T47D (cell line): Measurements from ENCODE around the gene OTOP2.

Experiments
- DNase-seq, 2 experiments: peaks; one replicate each; pipeline versions ENCODE4 v3.0.0 to v3.0.0-alpha.2; 2011 to 2012; ENCODE audit warnings: low read depth in 1 of 2, low spot score in 1 of 2
- JUND ChIP-seq: IDR thresholded peaks from 2 replicates; pipeline ENCODE4 v1.6.1; 2012; ENCODE audit warnings: low read depth
- in situ Hi-C: cut with HindIII; loops from 2 replicates; pipeline ENCODE4 v1.10.0; 2016; ENCODE audit warnings: low sequenced_read_pairs, low pct_unique_long_range_greater_than_20kb

Gene OTOP2

DNA sequence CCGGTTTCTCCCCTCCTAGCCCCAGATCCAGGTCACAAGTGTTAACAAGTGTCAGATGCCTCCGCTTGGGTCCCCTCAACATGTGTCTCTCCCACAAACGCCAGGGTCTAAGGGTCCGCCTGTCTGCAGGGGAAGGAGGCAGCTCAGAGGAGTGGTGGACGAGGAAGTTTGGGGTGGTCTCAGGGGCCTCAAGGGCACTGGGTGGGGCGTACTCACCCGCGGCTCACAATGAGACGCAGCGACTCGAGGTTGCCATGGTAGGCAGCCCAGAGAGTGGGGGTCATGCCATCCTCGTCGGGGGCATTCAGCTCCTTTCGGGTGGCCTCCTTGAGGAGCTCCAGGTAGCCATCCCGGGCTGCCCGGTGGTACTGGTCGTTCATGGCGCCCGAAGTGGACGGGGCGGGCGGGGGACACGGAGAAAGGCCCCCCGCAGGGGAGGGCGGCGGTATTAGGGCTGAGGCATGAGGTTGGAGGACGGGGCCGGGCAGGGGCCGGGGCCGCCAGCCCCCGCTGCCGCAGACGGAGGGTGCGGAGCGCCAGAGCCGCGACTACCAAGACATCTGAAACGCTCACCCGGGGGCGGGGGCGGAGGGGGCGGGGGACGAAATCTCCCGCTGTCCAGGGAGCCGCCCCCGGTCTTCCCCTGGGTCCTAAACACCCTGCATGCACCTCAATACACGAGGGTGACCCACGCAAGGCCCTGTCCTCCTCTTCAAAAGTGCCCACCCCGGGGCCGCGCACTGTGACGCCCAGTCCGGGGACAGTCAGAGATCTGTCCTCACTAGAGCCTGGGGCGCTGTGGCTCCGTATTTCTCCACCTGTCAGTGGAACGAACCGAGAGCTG is 1.2 kb upstream of the OTOP2 start, which contains the start of gene USH1G:
USH1G (minus strand) TSS at position 562 of the 844 bp plus-strand sequence; CDS start at position 380, 182 bp downstream.
- peak; percentile 64 to 90 for DNase-seq
- no peak for TF ChIP-seq JUND
- in situ Hi-C loops: no loop called here

DNA sequence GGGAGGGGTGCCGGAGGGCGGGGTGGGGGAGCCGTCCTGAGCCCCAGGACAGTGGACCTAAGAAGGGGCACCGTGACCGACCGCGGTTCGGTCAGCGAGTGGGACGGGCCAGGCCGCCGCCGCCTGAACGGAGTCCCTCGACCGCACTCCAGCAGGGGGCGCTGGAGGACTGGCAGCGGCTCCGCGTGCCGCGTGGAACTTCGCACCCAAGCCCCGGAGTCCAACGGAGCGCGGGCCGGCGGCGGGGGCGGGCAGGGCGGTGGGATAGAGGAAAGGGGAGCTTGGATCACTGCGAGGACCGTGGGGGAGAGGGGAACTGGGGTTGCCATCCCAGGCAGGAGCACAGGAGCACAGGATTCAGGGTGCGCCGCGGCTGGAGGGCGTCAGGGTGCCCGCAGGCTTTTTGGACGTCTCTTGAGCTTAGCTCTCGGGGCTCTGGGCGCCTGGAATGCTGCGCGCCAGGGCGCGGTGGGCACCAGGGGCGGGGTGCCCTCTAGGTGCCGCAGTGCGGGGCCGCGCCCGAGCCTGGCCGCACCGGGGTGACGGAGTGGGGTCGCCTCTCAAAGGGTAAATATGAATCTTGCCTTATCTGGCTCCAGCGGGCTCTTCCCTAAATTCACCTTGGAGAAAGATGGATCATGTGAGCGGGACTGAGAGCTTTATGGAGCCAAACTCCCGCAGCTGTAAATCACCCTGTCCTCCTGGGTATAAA is 379 bp upstream of the OTOP2 start:
- peak; percentile 74 to 93 for DNase-seq
- no peak for TF ChIP-seq JUND
- in situ Hi-C loops: no loop called here

DNA sequence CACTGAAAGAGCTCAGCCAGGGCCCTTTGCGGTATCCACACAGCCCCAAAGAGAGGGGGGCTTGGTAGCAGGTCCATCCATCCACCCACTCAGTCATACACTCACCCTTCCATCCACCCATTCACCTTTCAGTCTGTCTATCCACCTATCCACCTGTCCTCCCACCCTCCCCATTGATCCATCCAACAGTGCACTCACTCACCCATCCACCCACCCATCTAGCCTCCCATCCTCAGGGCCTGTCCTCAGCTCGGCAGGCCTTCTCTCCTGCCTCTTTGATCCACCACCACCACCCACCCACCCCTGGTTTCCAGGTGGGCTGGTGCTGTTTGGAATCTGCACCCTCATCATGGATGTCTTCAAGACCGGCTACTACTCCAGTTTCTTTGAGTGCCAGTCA is 1.2 kb downstream of the OTOP2 start:
- in situ Hi-C loops: no loop called here
- no peak for DNase-seq
- TF ChIP-seq JUND: no peak

DNA sequence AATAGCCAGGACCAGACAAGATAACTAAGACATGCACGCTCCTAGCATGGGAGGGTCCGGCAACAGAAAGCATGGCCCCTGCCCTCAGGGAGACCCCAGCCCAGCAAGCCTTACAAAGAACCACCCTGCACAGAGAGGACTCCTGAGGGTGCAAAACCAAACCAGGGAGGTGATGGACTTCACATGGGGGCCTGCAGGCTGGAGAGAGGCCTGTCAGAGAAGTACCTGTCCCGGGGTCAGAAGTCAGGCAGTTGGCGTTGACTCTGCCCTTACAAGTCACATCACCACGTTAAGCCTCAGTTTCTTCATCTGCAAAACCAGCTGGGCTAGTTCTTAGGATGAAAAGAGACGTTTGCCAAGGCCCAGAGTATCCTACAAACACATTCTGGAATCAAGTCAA is 4.7 kb downstream of the OTOP2 start:
- TF ChIP-seq JUND: no peak
- in situ Hi-C loops: no loop called here
- DNase-seq: no peak

- no peak for DNase-seq
- TF ChIP-seq JUND: no peak
- in situ Hi-C loops: no loop called here
Measured at GRCh38 chr17:74930535-74931036, 6.5 kb downstream of the OTOP2 start.

DNA sequence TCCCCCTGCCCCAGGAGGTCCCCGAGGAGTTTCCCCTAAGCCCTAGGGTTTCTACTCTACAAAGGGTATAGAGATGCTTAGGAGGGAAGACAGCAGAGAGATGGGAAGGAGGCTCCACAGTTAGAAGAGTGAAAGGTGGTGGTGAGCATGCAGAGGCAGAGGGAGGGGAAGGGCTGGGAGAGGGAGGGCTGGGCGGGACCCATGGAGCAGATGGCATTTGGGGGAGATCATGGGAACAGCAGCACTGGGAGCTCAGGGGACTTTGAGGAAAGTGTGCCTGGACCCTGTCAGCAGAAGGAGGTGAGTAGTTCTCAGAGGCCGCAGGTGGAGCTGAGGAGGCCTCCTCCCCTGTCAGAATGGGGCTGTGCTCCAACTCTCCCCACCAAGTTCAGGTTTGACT is 11.0 kb downstream of the OTOP2 start:
- DNase-seq: no peak
- in situ Hi-C loops: no loop called here
- TF ChIP-seq JUND: no peak

- no peak for TF ChIP-seq JUND
- in situ Hi-C loops: no loop called here
- no peak for DNase-seq
Measured at GRCh38 chr17:74935585-74936469, 11.8 kb downstream of the OTOP2 start, which contains the start of gene OTOP3. Gene OTOP3, plus strand, starts transcription at chr17:74935898. Its CDS starts 24 bp downstream, at chr17:74935922.

DNA sequence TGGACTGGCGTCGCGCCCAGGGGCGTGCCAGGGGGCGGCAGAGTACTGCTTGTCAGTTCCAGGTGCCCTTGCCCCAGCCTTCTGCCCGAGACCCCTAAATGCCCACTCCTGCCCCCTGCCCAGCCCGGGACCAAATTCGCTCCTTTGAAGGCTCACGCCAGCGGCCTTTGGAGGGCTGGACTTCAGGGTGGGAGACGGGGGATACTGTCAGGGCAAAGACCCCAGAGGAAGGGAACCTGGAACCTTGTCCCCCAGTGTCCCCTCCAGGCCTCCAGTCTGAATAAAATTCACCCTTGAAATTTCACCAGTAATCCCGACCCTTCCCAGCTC is 12.4 kb downstream of the OTOP2 start:
- no peak for DNase-seq
- no peak for TF ChIP-seq JUND
- in situ Hi-C loops: no loop called here

DNA sequence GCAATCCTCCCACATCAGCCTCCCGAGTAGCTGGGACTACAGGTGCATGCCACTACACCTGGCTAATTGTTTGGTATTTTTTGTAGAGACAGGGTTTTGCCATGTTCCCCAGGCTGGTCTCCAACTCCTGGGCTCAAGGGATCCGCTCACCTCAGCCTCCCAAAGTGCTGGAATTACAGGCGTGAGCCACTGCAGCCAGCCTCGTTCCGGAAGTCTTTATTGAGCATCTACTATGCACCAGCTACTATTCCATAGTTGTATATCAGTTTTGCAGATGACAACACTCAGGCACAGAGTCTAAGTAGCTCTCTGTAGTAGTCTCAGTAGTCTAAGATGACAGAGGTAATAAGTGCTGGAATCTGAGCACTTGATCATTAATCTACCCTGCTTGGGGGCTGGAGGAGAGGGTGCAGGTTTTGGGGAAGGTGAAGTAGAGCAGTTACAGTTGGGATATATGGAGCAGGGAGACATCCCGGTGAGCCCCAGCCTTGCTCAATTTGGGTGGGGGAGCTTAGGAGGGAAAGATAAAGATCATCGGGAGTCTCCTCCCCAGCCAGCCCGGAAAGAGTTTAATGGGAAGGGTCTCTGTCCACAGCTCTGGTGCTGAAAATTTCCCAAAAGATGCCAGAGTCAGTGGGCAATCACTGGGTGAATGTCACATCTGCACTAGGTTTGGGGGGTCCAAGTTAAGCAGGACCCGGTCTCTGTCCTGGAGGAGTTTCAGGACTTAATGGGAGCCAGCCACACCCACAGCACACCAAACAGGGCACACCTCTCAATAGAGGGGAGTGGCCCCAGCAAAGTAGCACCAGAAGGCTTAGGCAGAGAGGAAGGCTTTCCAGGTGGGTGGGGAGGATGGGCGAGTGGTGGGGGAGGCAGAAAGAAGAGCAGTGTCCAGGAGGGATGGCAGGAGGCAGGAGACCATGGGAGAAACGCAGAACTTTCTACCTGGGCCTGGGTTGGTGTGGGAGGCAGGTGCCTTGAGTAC is 13.3 kb downstream of the OTOP2 start:
- peak in 1 of 2 experiments; percentile 42 for DNase-seq
- TF ChIP-seq JUND: no peak

GRCh38 chr17:74938194-74938950 is 14.3 kb downstream of the OTOP2 start:
- no peak for TF ChIP-seq JUND
- no peak for DNase-seq

More for the DNA sequence above, 13.3 kb downstream of the OTOP2 start:
- in situ Hi-C loops: no loop called here

GRCh38 chr17:74939534-74939933 is 15.5 kb downstream of the OTOP2 start:
- DNase-seq: no peak
- no peak for TF ChIP-seq JUND
- in situ Hi-C loops: no loop called here

More at GRCh38 chr17:74938194-74938950, 14.3 kb downstream of the OTOP2 start:
- in situ Hi-C loops: no loop called here
